K562 (cell line): Measurements from ENCODE around the gene SET. TPM values are rescaled to one million over a fixed set of nuclear protein-coding genes. Genes with fewer than 3 reads are reported as not detected.
A peak's percentile ranks its signal among the peaks of the same experiment; 100 is the strongest.
"Not testable (repeated sequence)": the region's sequence is repeated elsewhere in the genome, so short reads cannot be mapped to it uniquely, and the experiment has no call there.

ENCODE experiments used
- ARID1B ChIP-seq: fragments of 450-650 bp; IDR thresholded peaks from 2 replicates; pipeline ENCODE4 v1.6.1; 2016; ENCODE audit warnings: antibody characterized with exemption, mild to moderate bottlenecking, inconsistent platforms
- BRD9 ChIP-seq: fragments of 450-650 bp; IDR thresholded peaks from 2 replicates; pipeline ENCODE4 v1.6.1; 2018; ENCODE audit warnings: low read depth; ENCODE audit not compliant: partially characterized antibody
- C11orf30 ChIP-seq: fragments of 450-650 bp; IDR thresholded peaks from 2 replicates; pipeline ENCODE4 v1.6.1; 2016; ENCODE audit warnings: low read depth, mild to moderate bottlenecking
- CEBPG ChIP-seq, 3 experiments: fragments of 200-800 bp in 1 of 3; sonication (Bioruptor generic) in 1 of 3; sonication (generic) in 1 of 3; formaldehyde crosslinking in 1 of 3; IDR thresholded peaks in 2 of 3; conservative IDR thresholded peaks in 1 of 3; 2 replicates each; pipeline versions ENCODE4 v1.6.1 to v1.8.0; 2016 to 2022; ENCODE audit warnings: missing compliant biosample characterization in 2 of 3, missing genetic modification characterization in 2 of 3, mild to moderate bottlenecking in 1 of 3, missing genetic modification reagents in 1 of 3
- HDAC1 ChIP-seq, 2 experiments: fragments of 450-650 bp; IDR thresholded peaks; 2 replicates each; pipeline ENCODE4 v1.6.1; 2016 to 2017; ENCODE audit warnings: inconsistent platforms in 1 of 2, mild to moderate bottlenecking in 1 of 2, moderate library complexity in 1 of 2
- JUN ChIP-seq, 2 experiments: sonication (generic) in 1 of 2; formaldehyde crosslinking in 1 of 2; IDR thresholded peaks; 2 replicates each; pipeline versions ENCODE4 v1.6.1 to v1.8.0; 2012 to 2022; ENCODE audit warnings: borderline replicate concordance in 2 of 2, mild to moderate bottlenecking in 2 of 2, improper control_type of control experiment in 1 of 2, low read depth in 1 of 2, low read length in 1 of 2, missing genetic modification reagents in 1 of 2
- MAZ ChIP-seq, 2 experiments: fragments of 450-650 bp in 1 of 2; sonication (generic) in 1 of 2; formaldehyde crosslinking; IDR thresholded peaks in 1 of 2; conservative IDR thresholded peaks in 1 of 2; 2 replicates each; pipeline versions ENCODE4 v1.4.0 to v1.5.0; 2020; ENCODE audit warnings: mild to moderate bottlenecking in 1 of 2, missing genetic modification reagents in 1 of 2
- MTA2 ChIP-seq: fragments of 450-650 bp; IDR thresholded peaks from 2 replicates; pipeline ENCODE4 v1.6.1; 2016; ENCODE audit warnings: low read depth
- SMAD4 ChIP-seq: fragments of 250-450 bp; sonication (Bioruptor Pico); conservative IDR thresholded peaks from 2 replicates; pipeline ENCODE4 v1.8.0; 2021; ENCODE audit warnings: inconsistent platforms, mild to moderate bottlenecking, moderate library complexity
- SMARCE1 ChIP-seq: fragments of 450-650 bp; IDR thresholded peaks from 2 replicates; pipeline ENCODE4 v1.7.1; 2016; ENCODE audit warnings: mild to moderate bottlenecking
- ZNF384 ChIP-seq: IDR thresholded peaks from 2 replicates; pipeline ENCODE4 v1.6.1; 2012; ENCODE audit warnings: low read depth, low read length, improper control_type of control experiment
- ZNF511 ChIP-seq: sonication (generic); formaldehyde crosslinking; IDR thresholded peaks from 2 replicates; pipeline ENCODE4 v1.8.0; 2022; ENCODE audit warnings: mild to moderate bottlenecking, missing genetic modification reagents
- ZNF584 ChIP-seq: fragments of 200-800 bp; sonication (Bioruptor generic); IDR thresholded peaks from 2 replicates; pipeline ENCODE4 v1.6.1; 2016; ENCODE audit warnings: low read depth, mild to moderate bottlenecking, missing genetic modification characterization, missing compliant biosample characterization
- polyA plus RNA-seq, 8 experiments: library from polyadenylated mRNA; depleted of rRNA in 4 of 8; stranded (reverse) in 5 of 8; unstranded in 3 of 8; fragments of >200 nt; fragmentation: Nextera tagmentation in 2 of 8; fragmentation: Illumina TruSeq in 1 of 8; extraction: Ambion mirVana in 2 of 8; extraction: Trizol in 1 of 8; gene quantifications; 2 replicates each; pipeline versions ENCODE4 v1.2.1 to v1.2.3, GENCODE V29; 2011 to 2014; ENCODE audit warnings: inconsistent platforms in 1 of 8, missing spikeins in 1 of 8
- total RNA-seq, 7 experiments: library from RNA; depleted of rRNA in 6 of 7; stranded (reverse); fragments of >200 nt in 6 of 7; fragmentation: Illumina TruSeq in 2 of 7; extraction: Trizol in 2 of 7; gene quantifications; 2 replicates each; pipeline versions ENCODE4 v1.2.1 to v1.2.3, GENCODE V29; 2011 to 2021; ENCODE audit warnings: low replicate concordance in 1 of 7
- TF ChIP-seq, protein P1 (sequence below): fragments of 450-650 bp; IDR thresholded peaks from 2 replicates; pipeline ENCODE4 v1.6.1; 2016
- TF ChIP-seq, protein P2 (sequence below), 2 experiments: fragments of 450-650 bp in 1 of 2; sonication (generic) in 1 of 2; formaldehyde crosslinking in 1 of 2; IDR thresholded peaks; 2 replicates each; pipeline versions ENCODE4 v1.7.1 to v1.9.0; 2016 to 2022; ENCODE audit warnings: inconsistent platforms in 1 of 2, mild to moderate bottlenecking in 1 of 2, missing genetic modification reagents in 1 of 2

SET gene
- total and polyA plus RNA-seq, 9 of the 15 experiments (the other 6 are each of a cell fraction or from before 2014, with no cell fraction given) = 404 to 1,447 (median 907) TPM

GRCh38 chr9:128666481-128666941, 22.5 kb upstream of the SET start (continued):
- TF ChIP-seq ZNF584 (CRISPR knock-in tag) (0 out of 2 replicates have a peak, but pooled peaks have one; percentile 34), ZNF511 (CRISPR knock-in tag) (peak; percentile 25; the same call in 1 of the 2 replicates), SMARCE1 (peak; percentile 97), C11orf30 (peak; percentile 36; the same call in 1 of the 2 replicates), CEBPG (CRISPR knock-in tag; IDR thresholded peaks at IDR 0.05) (peak; percentile 87), CEBPG (tag; conservative IDR thresholded peaks at IDR 0.05 in 1 of 2, IDR thresholded peaks at IDR 0.05 in 1 of 2) (peak; percentile 76 to 86), ZNF384 (peak; percentile 97), MTA2 (peak; percentile 45; the same call in 1 of the 2 replicates), ARID1B (peak; percentile 90), SMAD4 (CRISPR knock-in tag) (peak; percentile 65), MAZ (CRISPR knock-in tag; conservative IDR thresholded peaks at IDR 0.05 in 1 of 2, IDR thresholded peaks at IDR 0.05 in 1 of 2) (peak in 1 of 2 experiments; percentile 46; a peak in 1 of 4 replicates), JUN (IDR thresholded peaks at IDR 0.05; ENCODE audit: borderline replicate concordance, low read depth, low read length) (peak; percentile 88), HDAC1 (IDR thresholded peaks at IDR 0.05) (peak in 1 of 2 experiments; percentile 88; a peak in 2 of 4 replicates), BRD9 (peak; percentile 62)
- TF ChIP-seq, protein P1, sequence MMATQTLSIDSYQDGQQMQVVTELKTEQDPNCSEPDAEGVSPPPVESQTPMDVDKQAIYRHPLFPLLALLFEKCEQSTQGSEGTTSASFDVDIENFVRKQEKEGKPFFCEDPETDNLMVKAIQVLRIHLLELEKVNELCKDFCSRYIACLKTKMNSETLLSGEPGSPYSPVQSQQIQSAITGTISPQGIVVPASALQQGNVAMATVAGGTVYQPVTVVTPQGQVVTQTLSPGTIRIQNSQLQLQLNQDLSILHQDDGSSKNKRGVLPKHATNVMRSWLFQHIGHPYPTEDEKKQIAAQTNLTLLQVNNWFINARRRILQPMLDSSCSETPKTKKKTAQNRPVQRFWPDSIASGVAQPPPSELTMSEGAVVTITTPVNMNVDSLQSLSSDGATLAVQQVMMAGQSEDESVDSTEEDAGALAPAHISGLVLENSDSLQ = peak; percentile 53; the same call in 1 of the 2 replicates
- TF ChIP-seq, protein P2, sequence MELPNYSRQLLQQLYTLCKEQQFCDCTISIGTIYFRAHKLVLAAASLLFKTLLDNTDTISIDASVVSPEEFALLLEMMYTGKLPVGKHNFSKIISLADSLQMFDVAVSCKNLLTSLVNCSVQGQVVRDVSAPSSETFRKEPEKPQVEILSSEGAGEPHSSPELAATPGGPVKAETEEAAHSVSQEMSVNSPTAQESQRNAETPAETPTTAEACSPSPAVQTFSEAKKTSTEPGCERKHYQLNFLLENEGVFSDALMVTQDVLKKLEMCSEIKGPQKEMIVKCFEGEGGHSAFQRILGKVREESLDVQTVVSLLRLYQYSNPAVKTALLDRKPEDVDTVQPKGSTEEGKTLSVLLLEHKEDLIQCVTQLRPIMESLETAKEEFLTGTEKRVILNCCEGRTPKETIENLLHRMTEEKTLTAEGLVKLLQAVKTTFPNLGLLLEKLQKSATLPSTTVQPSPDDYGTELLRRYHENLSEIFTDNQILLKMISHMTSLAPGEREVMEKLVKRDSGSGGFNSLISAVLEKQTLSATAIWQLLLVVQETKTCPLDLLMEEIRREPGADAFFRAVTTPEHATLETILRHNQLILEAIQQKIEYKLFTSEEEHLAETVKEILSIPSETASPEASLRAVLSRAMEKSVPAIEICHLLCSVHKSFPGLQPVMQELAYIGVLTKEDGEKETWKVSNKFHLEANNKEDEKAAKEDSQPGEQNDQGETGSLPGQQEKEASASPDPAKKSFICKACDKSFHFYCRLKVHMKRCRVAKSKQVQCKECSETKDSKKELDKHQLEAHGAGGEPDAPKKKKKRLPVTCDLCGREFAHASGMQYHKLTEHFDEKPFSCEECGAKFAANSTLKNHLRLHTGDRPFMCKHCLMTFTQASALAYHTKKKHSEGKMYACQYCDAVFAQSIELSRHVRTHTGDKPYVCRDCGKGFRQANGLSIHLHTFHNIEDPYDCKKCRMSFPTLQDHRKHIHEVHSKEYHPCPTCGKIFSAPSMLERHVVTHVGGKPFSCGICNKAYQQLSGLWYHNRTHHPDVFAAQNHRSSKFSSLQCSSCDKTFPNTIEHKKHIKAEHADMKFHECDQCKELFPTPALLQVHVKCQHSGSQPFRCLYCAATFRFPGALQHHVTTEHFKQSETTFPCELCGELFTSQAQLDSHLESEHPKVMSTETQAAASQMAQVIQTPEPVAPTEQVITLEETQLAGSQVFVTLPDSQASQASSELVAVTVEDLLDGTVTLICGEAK (IDR thresholded peaks at IDR 0.05) = peak; percentile 49; the same call in 1 of the 2 replicates
- TF ChIP-seq, protein P2 (CRISPR knock-in tag; IDR thresholded peaks at IDR 0.05) = not testable (repeated sequence)
- not testable (repeated sequence) for TF ChIP-seq JUN (CRISPR knock-in tag; IDR thresholded peaks at IDR 0.05; ENCODE audit: borderline replicate concordance)
